Heart left ventricle (tissue), 16 donors: ENCODE measurements around the gene CTNNAL1. TPM values are rescaled to one million over a fixed set of nuclear protein-coding genes. Genes with fewer than 3 reads are reported as not detected.

Experiments
- ATAC-seq, 4 donors: fragments of 200-7000 bp; cut with Tn5 transposase; one replicate each; pipeline ENCODE4 v1.9.1; 2020 to 2022; ENCODE audit warnings: moderate library complexity in 4 of 4, mild to moderate bottlenecking in 3 of 4, moderate number of reproducible peaks in 1 of 4
- DNase-seq, 5 donors: peaks; one replicate each; pipeline ENCODE4 v3.0.0-alpha.2; 2020
- H3K27ac ChIP-seq, 12 donors: fragments of 200-600 bp; sonication (generic) in 4 of 12; one replicate each; pipeline versions ENCODE4 v1.5.0 to v1.8.0; 2016 to 2022; ENCODE audit warnings: mild to moderate bottlenecking in 2 of 12
- H3K27me3 ChIP-seq, 9 donors: fragments of 200-600 bp; sonication (generic) in 2 of 9; one replicate each; pipeline versions ENCODE4 v1.5.1 to v1.8.0; 2016 to 2022; ENCODE audit warnings: mild to moderate bottlenecking in 3 of 9
- H3K36me3 ChIP-seq, 9 donors: fragments of 200-600 bp; sonication (generic) in 2 of 9; one replicate each; pipeline versions ENCODE4 v1.5.0 to v1.8.0; 2018 to 2022; ENCODE audit warnings: mild to moderate bottlenecking in 2 of 9
- H3K4me1 ChIP-seq, 12 donors: fragments of 200-600 bp; sonication (generic) in 4 of 12; one replicate each; pipeline versions ENCODE4 v1.5.0 to v1.8.0; 2016 to 2022; ENCODE audit warnings: mild to moderate bottlenecking in 3 of 12
- H3K4me3 ChIP-seq, 12 donors: fragments of 200-600 bp; sonication (generic) in 4 of 12; one replicate each; pipeline versions ENCODE4 v1.5.0 to v1.8.0; 2017 to 2022; ENCODE audit warnings: mild to moderate bottlenecking in 9 of 12, moderate library complexity in 4 of 12
- H3K9me3 ChIP-seq, 12 donors: fragments of 200-600 bp; sonication (generic) in 4 of 12; one replicate each; pipeline versions ENCODE4 v1.5.0 to v1.8.0; 2016 to 2022; ENCODE audit warnings: mild to moderate bottlenecking in 1 of 12
- CTCF ChIP-seq, 12 donors: fragments of 200-600 bp; sonication (generic) in 4 of 12; IDR thresholded peaks; one replicate each; pipeline versions ENCODE4 v1.5.0 to v1.8.0; 2018 to 2022; ENCODE audit warnings: antibody characterized with exemption in 12 of 12, mild to moderate bottlenecking in 5 of 12
- POLR2A ChIP-seq, 2 donors: fragments of 450-650 bp; IDR thresholded peaks; one replicate each; pipeline ENCODE4 v1.6.1; 2017; ENCODE audit warnings: antibody characterized with exemption in 2 of 2, mild to moderate bottlenecking in 2 of 2, moderate library complexity in 2 of 2
- WGBS, 4 donors: extraction: QIAGEN DNeasy Blood & Tissue Kit in 2 of 4; methylation state at CpG; one replicate each; pipeline versions ENCODE4 v1.1.5 to v1.1.7; 2013 to 2018; 5-methylcytosine and 5-hydroxymethylcytosine counted together
- intact Hi-C, 10 donors: fragments of 100-400 bp; cut with DNase I; formaldehyde crosslinking; loops; one replicate each; pipeline versions ENCODE4 v1.11.1 to v1.14.2; 2022
- polyA plus RNA-seq, 2 donors: library from polyadenylated mRNA; stranded (reverse); fragments of 200-250 nt; gene quantifications; one replicate each; pipeline ENCODE4 v1.2.3, GENCODE V29; 2013
- total RNA-seq, 9 donors: library from RNA; depleted of rRNA in 2 of 9; stranded (reverse); fragments of >200 nt in 2 of 9; fragmentation: NEBNext Ultra II Directional in 3 of 9; extraction: Animal tissue kit (Norgen Biotek cat#: 25700) in 3 of 9; gene quantifications; one replicate each; pipeline versions ENCODE4 v1.1.0 to v1.2.4, GENCODE V29; 2016 to 2023
- donor health status: ischemic (EF 13 %, LVEDD 7.1; RV severe dilation, severe dysfunction).
- donor health status: healthy with polysubstance abuse.
- donor health status: DM: no; HTN: yes; CAD: no.
- donor health status: DM: no; HTN: no; CAD: no.
- donor health status: ischemic (EF 25% LVEDD 6.9; RV normal size, moderate dysfunction).
- donor health status: ischemic (EF 25% LVEDD 5.7; RV mildly dilated, moderate dysfunction).
- donor health status: healthy.
- donor health status: DM: yes; HTN: yes; CAD: no.
- donor health status: ischemic (EF 35%, LVEDD 5.7; RV mildly dilated, moderate dysfunction).
- donor health status: nonischemic (EF 11% LVEDD 7.7; RV severe dilation, severe dysfunction).
- donor health status: DM: yes; HTN: yes; CAD: no.
- donor health status: PGD.
- donor health status: ischemic (EF 29% LVEDD 5.4; RV normal size, mild dysfunction).
- donor health status: nonischemic (EF 23%, LVEDD 6.1; RV moderate dilation, normal function).

Gene CTNNAL1
- total and polyA plus RNA-seq, 11 donors, result 51.2 to 165 (median 62.7) TPM

GRCh38 chr9:109001275-109001676 lies 12.0 kb downstream of the CTNNAL1 start:
- DNase-seq (no peak), ATAC-seq (no peak)
- H3K9me3 ChIP-seq, result peaks cover 0 to 19% (median 10%) of the 10 kb centered on the region in 12 donors
- H3K4me1 ChIP-seq, result peaks cover 0 to 46% (median 13%) of the 10 kb centered on the region in 12 donors
- intact Hi-C loops, result no loop called here
- H3K27ac ChIP-seq, result no peak overlapping the region
- WGBS, 4 donors, result 62 to 76% (median 69%) methylated on average over 1 of the region's 1 CpG
- no peak overlapping the region for H3K4me3 ChIP-seq
- no peaks in the 10 kb centered on the region for H3K27me3 ChIP-seq
- peaks cover 0 to 4% (median 0%) of the 10 kb centered on the region in 9 donors for H3K36me3 ChIP-seq
- TF ChIP-seq POLR2A (IDR thresholded peaks at IDR 0.05) (no peak), CTCF (IDR thresholded peaks at IDR 0.05) (no peak)

GRCh38 chr9:108997112-108997511 lies 16.2 kb downstream of the CTNNAL1 start:
- Histone ChIP-seq H3K27ac (peak overlapping the region in 10 of 12 donors; percentile 3 to 77 (median 46)), H3K4me1 (peaks cover 0 to 63% (median 24%) of the 10 kb centered on the region in 12 donors), H3K4me3 (no peak overlapping the region), H3K36me3 (peaks cover 0 to 3% (median 0%) of the 10 kb centered on the region in 9 donors), H3K9me3 (no peaks in the 10 kb centered on the region), H3K27me3 (no peaks in the 10 kb centered on the region)
- intact Hi-C loops, result no loop called here
- 57 to 66% (median 62%) methylated on average over 1 of the region's 1 CpG for WGBS, 4 donors
- DNase-seq (no peak), ATAC-seq (no peak)
- TF ChIP-seq CTCF (IDR thresholded peaks at IDR 0.05) (no peak), POLR2A (IDR thresholded peaks at IDR 0.05) (no peak)

- H3K27me3 ChIP-seq, result no peaks in the 10 kb centered on the region
- no peak for DNase-seq
- 28 to 41% (median 32%) methylated on average over 1 of the region's 1 CpG for WGBS, 4 donors
- peaks cover 0 to 67% (median 26%) of the 10 kb centered on the region in 12 donors for H3K4me1 ChIP-seq
- H3K9me3 ChIP-seq, result no peaks in the 10 kb centered on the region
- H3K4me3 ChIP-seq, result no peak overlapping the region
- TF ChIP-seq CTCF (IDR thresholded peaks at IDR 0.05) (no peak), POLR2A (IDR thresholded peaks at IDR 0.05) (no peak)
- intact Hi-C loops, result no loop called here
- H3K27ac ChIP-seq, result peak overlapping the region in 10 of 12 donors; percentile 35 to 82 (median 50)
- H3K36me3 ChIP-seq, result peaks cover 0 to 5% (median 0%) of the 10 kb centered on the region in 9 donors
- no peak for ATAC-seq
Measured at GRCh38 chr9:108996643-108997042, 16.7 kb downstream of the CTNNAL1 start.

- Histone ChIP-seq H3K36me3 (peaks cover 0 to 16% (median 5%) of the 10 kb centered on the region in 9 donors), H3K4me3 (no peak overlapping the region), H3K9me3 (no peaks in the 10 kb centered on the region), H3K4me1 (peaks cover 0 to 78% (median 34%) of the 10 kb centered on the region in 12 donors), H3K27ac (peak overlapping the region; percentile 40 to 84 (median 62)), H3K27me3 (no peaks in the 10 kb centered on the region)
- ATAC-seq (peak; percentile 82 to 97 (median 94)), DNase-seq (peak; percentile 69 to 81 (median 78))
- intact Hi-C loops, result no loop called here
- TF ChIP-seq POLR2A (IDR thresholded peaks at IDR 0.05) (no peak), CTCF (IDR thresholded peaks at IDR 0.05) (no peak)
- 11 to 28% (median 22%) methylated on average over 2 of the region's 2 CpGs for WGBS, 4 donors
Measured at GRCh38 chr9:108994695-108995094, 18.6 kb downstream of the CTNNAL1 start.
